Suprapubic skin (tissue), 3 donors: ENCODE measurements around the gene SLCO3A1.

Source experiments
- POLR2A ChIP-seq, 2 donors: fragments of 450-650 bp; IDR thresholded peaks; one replicate each; pipeline ENCODE4 v1.6.1; 2017; ENCODE audit warnings: antibody characterized with exemption in 2 of 2, mild to moderate bottlenecking in 2 of 2, moderate library complexity in 2 of 2
- TF ChIP-seq, protein P1 (sequence below), 2 donors: fragments of 200-600 bp in 1 of 2; fragments of 450-650 bp in 1 of 2; sonication (generic) in 1 of 2; IDR thresholded peaks; one replicate each; pipeline ENCODE4 v1.5.1; 2016 to 2019; ENCODE audit warnings: antibody characterized with exemption in 2 of 2, mild to moderate bottlenecking in 1 of 2, moderate library complexity in 1 of 2

DNA sequence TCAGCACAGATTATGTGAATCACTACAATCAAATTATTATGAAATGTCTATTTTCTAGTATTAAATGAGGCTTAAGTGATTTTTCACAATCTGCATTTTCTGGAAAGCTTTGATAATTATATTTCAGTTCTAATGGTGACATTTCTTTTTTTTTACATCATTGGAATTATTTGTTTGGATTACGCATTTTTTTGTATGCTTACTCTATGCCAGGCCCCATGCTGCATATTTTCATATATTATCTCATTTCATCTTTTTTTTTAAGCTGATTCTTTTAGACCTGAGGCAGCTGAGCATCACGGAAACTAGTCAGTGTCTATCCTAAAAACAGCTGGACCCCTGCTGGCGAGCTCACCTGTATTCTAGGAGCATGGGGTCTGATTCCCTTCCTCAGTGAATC is 31.1 kb downstream of the SLCO3A1 start:
- TF ChIP-seq, protein P1, sequence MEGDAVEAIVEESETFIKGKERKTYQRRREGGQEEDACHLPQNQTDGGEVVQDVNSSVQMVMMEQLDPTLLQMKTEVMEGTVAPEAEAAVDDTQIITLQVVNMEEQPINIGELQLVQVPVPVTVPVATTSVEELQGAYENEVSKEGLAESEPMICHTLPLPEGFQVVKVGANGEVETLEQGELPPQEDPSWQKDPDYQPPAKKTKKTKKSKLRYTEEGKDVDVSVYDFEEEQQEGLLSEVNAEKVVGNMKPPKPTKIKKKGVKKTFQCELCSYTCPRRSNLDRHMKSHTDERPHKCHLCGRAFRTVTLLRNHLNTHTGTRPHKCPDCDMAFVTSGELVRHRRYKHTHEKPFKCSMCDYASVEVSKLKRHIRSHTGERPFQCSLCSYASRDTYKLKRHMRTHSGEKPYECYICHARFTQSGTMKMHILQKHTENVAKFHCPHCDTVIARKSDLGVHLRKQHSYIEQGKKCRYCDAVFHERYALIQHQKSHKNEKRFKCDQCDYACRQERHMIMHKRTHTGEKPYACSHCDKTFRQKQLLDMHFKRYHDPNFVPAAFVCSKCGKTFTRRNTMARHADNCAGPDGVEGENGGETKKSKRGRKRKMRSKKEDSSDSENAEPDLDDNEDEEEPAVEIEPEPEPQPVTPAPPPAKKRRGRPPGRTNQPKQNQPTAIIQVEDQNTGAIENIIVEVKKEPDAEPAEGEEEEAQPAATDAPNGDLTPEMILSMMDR (IDR thresholded peaks at IDR 0.05), result no peak
- TF ChIP-seq POLR2A (IDR thresholded peaks at IDR 0.05), result no peak
